GM04504 (cell line): ENCODE data around the gene IRX3.

ENCODE experiments used
- DNase-seq: peaks from one replicate; pipeline ENCODE4 v3.0.0-alpha.2; 2012; ENCODE audit warnings: low read depth

Gene IRX3

DNA sequence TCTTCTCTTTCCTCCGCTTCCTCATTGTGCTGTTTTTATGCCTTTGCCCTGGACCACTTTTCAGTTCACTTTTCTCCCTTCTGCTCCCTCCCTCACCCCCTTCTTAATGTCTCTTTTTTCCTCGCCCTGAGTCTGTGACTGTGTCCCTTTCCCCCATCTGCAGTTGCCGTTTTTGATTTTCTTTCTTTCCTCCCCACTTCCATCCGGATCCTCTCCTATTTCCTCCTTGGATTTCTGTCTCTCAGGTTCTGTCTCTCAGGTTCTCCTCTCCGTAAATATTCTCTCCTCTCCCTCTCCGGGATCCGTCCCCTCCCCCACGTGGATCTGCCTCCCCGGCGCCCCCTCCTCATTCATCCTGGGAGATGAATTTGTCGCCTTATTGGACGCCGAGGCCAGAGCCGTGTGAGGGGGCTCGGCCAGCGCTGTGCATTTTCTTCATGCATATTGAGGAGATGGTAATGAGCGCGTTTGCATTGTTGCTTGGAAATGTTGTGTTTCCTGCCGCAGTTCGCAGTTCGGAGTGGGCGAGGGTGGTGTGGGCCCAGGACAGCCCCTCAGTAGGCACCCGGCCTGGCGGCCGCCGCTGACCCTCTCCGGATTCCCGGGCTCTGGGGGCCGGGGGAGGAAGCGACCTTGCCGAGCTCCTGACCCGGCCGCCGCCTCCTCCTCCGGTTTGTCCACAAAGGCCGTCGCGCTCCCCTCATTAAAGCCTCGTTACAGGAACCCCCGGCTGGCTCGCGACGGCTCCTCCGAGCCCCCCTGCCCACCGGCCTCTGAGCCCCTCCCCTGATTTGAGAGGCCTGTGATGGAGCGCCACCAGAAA lies 4.5 kb upstream of the IRX3 start:
- DNase-seq: no peak

DNA sequence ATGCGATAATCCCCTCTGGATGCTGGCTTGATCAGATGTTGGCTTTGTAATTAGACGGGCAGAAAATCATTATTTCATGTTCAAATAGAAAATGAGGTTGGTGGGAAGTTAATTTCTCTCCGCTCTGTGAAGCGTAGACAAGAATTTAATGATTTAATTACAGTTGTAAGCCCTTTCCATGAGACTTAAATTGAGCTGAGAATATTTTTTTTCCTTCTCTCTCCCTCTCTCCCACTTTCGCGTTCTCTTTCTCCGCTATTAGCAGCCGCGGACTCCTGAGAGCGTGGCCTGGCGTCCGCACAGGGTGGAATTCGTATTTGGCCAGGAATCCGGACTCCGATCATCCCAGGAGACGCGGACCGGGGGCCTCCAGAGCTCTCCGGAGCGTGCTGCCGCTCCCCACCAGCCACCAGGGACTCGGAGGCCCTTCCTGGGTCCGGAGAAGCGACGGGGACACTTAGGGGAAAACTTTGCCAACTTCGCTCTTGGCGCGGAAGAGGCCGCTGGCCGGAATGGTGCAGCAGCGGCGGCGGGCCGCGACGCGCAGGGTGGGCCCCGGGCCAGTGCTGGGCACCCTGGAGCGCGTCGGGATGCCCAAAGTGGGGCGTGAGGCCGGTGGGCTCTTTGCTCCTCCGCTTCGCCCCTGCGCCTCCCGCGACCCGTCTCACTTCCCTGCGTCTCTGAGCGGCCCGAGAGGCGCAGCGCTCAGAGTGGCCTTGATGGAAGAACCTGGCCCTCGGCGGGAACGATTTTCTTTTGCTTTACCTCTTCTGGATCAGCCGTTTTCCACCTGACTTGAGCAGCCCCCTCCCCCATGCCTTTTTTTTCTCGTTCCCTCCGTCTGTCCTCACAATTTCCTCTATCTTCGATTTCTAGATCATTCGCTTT lies 3.6 kb upstream of the IRX3 start:
- no peak for DNase-seq

DNA sequence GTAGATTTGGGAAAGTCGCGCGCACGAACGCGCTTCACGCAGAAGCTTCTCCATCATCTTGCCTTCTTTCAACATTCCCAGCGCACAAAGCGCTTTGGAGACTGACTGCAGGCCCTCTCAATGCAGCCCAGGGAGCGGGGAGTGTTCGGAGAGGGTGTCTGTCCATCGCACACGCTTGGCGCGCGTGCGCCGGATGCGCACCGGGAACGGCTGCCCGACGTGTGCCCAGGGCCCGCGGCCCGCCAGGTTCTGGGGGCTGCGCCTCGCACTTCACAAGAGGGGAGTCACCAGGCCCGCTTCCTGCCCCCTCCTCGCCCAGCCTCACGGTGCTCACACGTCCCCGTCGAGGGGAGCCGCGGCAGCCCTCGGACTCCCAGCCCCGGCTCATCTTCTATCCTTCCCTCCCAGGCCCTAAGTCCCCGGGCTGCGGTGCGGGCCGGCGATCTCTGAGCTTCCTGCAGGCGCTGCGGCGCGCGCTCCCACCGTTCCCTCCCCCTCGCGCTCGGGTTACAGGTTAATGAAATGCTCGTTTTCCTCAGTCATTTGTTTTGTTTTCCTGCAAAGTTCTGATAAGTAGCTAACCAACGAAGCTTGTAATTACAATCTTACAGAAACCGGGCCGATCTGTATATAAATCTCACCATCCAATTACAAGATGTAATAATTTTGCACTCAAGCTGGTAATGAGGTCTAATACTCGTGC lies 2.8 kb upstream of the IRX3 start:
- DNase-seq: no peak

DNA sequence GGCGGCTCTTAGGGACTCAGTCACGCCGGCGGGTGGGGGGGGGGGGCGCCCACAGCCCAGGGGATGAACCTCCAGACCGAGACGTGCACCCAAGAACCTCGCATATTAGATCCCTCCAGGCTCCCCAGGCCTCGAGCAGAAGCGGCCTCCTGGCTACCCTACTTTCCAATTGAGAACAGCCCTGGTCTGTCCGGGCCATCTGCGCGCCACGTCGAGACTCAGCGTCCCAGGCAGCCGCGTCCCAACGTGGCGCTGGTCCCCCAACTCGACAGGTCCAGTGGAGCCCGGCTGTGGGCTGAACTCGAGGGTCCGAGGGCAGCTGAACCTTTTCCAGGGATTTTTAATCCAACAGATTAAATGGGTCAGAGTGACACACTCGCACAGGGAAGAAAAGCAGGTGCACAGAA lies 2.3 kb upstream of the IRX3 start:
- DNase-seq: no peak

DNA sequence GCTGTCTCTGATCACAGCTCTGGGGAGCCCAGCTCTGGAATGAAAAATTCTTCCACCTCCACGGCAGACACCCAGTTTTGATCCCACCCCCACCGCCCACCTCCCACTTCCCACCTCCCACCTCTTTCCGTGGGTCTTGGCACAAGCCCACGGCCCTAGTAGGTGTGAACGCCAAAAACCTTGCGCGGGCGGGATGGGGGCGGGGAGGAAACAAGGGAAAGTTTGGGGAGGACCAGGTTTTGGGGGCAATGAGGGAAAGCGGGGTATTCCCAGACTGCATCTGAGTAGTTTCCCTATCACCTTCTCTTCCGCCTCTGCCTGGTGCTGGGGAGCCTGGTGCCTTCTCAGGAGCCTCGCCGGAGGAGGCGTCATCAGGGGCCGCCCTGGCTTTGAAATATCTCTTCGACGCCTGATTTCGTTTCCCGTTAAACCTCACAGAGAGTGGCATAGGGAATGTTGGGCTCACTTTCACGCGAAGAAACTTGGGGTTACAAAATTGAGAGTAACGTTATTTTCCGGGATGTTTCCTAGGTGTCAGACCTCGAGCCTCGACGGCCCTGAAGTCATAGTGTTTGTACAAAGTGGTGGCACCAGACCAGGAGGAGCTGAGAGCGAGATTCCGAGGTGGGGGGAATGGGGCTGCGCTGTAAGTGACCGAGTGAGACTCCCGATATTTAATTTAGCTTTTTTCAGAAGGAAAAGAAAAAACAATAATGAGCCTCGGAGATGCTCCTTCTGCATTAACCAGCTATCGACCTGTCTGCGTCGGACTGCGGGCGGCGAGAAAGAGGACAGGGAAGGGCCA lies 1.6 kb upstream of the IRX3 start:
- DNase-seq: no peak

DNA sequence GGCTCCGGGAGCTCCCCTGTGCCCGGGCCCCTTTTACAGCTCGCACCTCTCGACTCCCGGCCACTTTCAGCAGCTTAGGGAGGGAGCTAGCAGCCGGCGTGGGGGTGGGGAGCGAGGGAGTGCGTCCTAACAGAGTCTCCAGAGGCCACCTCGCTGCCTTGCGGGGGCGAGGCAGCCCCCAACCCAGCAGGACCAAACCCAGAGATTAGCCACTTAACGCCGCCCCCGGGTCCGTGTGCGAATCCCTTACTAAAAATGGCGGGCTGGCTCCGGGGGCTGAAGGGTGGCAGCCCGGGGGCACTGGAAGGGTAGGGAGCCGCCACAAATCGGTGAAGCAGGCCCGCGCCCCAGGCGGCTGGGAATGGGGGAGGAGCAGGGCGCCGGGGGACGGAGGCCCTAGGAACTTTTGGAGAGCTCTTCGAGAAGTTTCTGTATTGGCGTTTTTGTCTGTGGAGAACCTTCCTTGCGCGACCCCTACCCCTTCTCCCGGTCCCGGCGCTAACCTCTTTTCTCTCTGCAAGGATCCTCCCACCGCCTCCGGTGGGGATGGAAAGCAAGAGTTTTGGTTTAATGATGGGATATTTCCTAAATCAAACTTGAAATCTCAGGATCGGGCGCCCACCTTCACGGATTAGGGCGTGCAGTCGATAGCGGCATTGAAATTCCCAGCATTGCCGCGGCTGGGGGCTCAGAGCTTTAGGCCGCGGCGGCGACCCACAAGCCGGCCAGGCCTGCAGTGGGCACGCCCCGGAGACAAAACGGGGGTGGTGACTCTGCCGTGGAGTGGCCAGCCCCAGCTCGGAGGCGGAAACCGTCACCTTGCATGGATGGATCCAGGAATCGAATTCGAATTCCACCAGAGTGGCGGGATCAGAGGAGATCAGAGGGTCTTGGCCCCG lies 793 bp upstream of the IRX3 start:
- no peak for DNase-seq

DNA sequence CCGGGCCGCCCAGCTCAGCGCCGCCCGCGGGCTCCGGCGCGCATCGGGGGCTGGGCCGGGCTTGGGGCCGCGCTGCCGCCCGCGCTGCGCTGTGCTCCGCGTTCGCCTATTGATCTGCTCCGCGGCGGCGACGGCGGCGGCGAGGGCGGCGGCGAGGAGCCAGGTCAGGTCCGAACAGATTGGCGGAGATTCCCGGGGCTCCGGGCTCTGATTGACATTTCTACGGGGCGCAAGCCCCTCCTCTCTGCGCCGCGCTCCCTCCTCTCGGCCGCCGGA lies 559 bp downstream of the IRX3 start:
- DNase-seq: no peak

DNA sequence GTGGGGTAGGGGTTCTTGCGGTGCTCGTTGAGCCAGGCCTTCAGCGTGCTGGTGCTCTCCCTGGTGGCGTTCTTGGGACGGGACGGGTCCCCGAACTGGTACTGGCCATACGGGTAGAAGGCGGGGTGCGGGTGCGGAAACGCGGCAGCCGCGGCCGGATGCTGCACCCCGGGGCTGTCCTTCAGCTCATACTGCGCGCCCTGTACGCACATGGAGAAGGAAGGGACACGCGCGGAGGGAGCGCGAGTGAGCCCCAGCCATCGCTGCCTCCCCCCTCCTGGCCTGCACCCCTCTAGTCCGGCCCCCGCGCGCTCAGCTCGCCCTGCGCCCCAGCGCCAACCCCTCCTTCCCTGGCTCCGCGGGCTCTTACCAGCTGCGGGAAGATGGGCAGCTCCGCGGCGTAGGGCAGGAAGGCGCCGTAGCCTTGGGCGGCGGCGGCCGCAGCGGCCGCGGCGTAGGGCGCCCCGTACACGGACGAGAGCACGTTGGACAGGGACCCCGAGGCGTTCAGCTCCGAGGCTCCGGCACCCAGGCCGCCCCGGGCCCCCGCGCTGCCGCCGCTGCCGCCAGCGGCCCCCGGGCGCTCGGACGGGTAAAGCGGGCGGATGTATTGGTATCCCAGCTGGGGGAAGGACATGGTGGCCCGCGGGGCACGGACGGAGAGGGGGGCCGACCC lies 1.0 kb downstream of the IRX3 start:
- DNase-seq: no peak

DNA sequence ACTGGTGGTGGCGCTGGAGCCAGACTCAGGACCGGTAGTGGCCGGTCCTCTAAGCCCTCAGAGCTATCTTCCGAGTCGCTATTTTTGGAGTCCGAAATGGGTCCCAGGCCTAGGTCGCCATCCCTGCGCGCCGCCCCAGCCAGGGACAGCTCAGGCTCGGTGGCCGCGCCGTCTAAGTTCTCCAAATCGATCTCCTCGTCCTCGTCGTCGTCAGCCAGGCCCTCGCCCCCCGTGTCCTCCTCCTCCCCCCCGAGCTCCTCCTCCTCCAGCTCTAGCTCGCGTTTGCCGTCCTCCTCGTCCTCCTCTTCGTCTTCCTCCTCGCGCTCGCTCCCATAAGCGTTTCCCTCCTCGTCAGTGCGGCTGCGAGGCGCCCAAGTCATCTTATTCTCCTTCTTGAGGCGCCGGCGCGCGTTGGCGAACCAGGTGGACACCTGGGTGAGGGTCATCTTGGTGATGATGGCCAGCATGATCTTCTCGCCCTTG lies 1.6 kb downstream of the IRX3 start:
- DNase-seq: no peak

DNA sequence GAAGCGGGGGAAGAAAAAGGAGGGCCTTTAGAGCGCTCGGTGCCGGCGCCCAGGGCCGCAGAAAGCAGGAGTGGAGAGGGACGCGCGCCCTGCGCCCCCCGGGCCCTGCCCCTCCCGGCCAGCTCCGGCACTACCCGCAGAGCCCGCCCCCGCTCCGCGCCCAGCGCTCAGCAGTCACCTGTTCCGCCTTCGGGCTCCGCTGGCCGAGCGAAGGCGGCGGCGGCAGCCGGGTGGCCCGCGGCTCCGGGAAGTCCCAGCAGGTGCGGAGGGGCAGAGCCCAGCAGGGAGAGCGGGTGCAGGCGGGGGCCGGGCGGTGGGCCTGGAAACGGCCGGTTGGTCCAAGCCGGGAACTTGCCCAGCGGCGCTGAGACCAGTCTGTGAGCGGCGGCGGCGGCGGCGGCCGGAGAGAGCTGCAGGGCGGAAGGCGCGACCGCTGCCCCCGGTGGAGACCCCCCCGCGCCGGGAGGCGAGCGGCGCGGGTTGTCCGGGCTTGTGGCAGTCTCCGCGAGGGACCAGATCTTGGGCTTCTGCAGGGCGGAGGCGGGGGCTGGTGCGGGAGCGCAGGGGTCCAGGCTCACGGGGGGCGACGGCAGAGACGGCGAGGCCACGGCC lies 2.2 kb downstream of the IRX3 start:
- DNase-seq: no peak

DNA sequence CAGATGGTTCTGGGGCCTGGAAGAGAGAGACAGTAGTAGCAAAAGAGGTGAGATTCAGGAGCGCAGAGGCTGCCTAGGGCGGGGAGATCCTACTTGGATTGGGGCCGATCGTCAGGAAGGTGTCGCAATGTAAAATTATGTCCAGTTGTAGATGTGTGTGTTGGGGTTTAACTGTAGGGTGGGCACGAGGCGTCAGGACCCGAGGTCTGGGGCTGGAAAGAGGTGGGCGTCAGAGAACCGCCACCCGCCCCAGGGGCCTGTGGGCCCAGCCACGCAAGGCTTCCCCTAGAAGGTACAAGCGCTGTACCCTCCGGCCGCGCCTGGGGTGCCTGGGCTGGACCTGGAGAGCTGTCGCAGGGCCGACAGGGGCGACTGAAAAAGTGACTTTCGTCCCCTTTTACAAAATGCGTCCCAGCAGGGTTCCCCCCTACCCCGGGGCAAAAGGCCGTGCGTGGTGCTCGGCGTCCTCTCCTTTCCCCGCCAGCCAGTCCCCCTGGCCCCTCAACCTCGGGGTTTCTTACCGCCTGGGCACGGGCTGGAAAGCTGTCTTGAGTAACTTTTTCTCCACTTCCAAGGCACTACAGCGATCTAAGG lies 2.8 kb downstream of the IRX3 start:
- no peak for DNase-seq

DNA sequence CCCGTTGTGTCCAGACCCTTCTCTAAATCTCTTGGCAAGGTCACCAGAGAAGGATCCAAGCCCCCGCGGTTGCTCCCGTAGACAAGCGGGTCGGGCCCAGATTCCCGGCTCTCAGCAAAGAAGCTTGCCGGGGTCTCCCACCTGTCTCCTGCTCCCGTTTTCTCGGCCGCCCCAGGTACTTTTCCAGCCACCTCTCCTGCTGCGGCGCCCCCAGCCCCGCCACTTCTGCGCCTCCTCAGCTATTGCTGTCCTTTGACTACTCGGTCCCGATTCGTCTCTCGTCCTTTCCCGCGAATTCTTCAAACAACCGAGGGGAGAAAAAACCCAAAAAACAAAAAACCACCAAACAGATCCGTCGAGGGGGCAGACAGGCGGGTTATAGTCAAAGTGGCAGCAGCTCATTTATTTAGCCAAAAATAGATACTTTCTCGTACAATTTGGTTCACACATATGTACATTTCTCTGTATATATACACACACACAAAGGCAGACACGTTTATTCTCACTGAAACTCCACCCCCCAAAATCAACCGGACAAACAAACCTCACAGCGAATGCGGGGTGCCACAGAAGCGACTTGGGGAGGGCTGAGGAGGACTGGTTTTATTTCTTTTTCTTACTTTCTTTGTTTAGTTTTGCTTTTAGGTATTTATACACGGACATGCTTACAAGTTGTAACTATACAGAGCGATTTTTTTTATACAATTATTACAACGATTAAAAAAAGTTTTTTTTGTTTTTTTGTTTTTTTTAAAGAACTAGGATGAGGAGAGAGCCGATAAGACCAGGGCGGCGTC lies 3.5 kb downstream of the IRX3 start:
- no peak for DNase-seq

DNA sequence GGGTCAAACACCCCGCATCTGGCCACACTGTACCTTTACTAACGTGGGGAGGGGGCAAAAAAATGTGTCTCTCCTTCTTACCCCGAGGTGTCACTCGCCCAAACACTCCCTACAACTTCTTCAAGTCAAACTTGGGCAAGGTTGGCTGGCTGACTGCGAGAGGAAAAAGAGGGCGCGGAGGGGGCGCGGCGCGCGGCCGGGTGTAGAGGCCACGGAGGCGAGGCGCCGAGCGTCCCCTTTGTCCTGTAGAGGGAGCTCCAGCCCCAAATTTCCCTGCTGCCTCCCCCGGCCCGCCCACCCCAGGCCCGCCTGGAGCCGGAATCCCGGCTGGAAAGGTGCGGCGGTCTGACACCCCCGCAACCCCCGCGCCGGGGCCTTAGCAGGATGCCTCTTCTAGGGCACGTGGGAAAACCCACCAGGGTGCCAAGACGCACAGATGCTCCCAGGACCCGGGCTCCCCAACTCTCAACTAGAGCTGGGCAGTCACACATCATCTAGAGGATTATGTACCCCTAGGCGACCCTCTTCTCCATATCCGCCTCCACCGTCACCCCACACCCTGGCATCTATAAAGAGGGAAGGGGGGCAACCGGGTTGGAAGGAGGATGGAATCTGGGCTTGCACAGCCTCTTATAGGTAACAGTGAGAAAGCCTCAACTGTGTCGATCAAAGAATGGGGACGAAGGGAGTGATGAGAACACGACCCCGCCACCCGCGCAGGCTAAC lies 4.2 kb downstream of the IRX3 start:
- no peak for DNase-seq

DNA sequence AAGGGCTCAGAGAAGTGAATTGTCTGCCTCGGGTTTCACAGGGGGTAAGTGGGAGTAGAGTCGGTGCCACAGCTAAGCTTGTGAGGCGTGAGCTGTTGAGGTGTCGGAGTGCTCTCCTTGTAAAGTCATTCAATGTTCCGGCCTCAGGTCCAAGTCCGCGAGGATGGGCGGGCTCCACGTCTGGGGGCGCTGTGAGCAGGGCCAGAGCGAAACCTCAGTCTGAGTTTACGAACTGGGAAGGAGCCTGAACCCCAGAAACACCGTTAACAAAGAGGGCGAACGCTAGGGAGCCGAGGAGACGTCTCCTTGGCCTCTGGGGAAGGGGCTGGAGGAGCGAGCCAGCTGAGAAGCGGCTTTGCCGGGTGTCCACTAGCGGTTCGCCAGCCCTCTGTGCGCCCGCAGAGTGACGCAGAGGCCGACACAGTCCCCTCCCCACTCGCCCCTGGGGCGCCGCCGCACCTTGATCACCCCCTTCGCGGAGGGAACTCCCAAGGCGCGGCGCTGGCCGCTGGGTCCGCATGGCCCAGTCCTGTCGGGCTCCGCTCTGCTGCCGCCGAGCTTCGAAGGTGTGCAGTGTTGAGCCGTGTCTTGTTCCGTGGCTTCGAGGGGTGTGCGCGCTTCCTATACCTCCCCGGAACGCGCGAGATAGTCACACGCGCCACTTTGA lies 4.9 kb downstream of the IRX3 start:
- DNase-seq: no peak

DNA sequence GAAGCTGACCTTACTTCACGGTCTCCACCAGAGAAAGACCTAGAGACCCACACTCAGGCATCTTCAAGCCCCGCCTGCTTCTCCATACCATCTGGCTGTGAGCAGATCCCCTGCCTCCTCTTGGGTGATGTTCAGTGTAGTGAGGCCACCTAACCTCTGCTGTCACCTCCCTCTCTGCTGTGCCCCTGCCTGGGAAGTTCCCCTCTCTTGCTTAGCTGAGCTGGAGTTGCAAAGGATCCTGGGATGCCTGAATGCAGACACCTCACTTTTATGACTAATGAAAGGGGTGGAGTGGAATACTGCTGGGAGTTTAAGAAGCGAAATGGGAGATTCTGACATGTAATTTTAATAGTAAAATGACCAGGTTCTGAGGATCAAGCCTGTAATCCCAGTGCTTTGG lies 5.8 kb downstream of the IRX3 start:
- DNase-seq: no peak

DNA sequence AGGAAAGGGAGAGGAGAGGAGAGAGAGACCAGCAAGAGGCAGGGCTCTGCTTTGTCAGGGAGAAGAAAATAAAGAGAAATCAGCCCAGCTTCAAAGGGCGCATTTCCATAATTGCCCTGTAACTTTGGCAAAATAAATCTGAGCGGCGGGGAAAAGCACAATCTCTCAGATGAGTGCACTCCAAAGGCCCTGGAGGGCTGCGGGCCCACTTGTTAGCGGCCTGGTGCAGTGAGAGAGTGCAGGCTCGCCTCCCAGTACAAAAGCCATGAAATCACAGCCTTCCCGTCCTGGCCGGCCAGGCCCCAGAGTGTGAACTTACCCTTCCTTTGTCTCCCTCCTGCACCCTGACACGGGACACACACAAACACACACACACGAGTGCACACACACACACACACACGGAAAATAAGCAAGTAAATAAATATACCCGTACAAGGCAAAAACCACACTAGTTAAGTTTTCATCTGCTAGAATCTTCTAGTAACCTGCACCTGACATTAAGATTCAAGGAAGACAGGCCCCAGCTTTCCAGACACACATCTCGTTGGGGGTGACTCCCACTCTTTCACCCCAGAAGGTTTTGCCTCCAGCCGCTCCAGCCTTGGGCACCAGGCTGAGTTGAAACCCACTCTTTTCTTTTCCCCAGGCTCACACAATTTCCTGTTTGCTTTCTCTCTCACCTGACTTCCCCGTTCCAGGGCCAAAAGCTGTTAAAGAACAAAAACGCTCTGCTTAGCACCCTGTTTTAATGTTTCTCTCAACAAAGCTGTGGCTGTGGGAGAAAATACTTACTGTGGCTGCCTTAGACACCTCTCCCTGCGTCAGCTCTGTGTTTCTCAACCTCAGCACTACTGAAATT lies 8.5 kb downstream of the IRX3 start:
- DNase-seq: no peak
